NCI-H2227 treated with DMSO at 0.1 percent for 48 hours (cell line): Measurements from ENCODE around the gene GAREM1.
"Not testable (repeated sequence)": the region's sequence is repeated elsewhere in the genome, so short reads cannot be mapped to it uniquely, and the experiment has no call there.

ENCODE experiments used
- DNase-seq: peaks from one replicate; lab custom pipeline; 2025; lab: John Stamatoyannopoulos, UW

The GAREM1 gene

GRCh38 chr18:32257084-32257785, 213.4 kb downstream of the GAREM1 start:
- no peak for DNase-seq

- DNase-seq, result no peak
Observed at GRCh38 chr18:32255570-32255969, 215.1 kb downstream of the GAREM1 start.

DNA sequence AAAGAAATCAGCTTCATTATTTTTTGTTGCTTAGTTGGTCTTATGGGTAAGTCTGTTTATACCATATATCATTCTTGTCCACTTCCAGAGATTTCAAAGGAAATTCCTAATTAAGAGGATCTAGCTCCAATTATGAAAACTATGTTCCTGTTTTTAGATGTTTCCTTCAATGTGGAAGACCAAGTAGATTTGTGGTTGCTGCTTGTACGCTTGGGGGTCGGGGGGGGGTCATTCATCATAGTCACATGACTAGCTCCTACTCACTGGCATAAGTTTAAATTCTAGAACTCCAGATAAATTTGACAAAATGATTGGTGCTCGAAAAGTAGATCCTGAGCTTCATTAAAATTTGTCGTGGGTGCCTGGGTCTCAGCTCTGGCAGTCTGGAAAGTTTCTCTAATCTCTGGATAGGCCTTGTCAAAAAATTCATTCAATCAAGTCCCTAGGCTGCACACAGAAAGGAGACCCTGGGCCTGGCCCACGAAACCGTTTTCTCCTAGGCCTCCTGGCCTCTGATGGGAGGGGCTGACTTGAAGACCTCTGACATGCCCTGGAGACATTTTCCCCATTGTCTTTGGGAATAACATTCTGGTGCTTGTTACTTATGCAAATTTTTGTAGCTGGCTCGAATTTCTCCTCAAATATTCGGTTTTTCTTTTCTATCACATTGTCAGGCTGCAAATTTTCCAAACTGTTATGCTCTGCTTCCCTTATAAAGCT, 218.4 kb downstream of the GAREM1 start:
- DNase-seq, result no peak

DNA sequence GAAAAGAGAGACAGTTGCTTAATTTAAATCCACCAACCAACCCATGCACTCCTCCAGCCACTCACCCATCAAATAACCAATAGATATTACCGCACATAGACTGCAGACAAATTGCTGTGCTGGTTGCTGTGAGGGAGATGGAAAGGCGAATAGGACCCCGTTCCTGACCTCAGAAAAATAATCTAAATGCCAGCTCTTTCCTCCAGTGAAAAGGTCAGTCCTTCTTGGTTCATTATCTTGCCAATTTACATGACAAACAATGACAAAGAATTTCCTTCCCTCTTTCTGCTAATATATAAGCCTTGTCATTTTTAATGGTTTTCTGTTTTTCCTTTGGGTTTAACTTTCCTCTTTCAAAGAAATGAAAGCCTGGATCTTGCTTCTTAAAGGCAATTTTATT, 219.2 kb downstream of the GAREM1 start:
- no peak for DNase-seq

DNA sequence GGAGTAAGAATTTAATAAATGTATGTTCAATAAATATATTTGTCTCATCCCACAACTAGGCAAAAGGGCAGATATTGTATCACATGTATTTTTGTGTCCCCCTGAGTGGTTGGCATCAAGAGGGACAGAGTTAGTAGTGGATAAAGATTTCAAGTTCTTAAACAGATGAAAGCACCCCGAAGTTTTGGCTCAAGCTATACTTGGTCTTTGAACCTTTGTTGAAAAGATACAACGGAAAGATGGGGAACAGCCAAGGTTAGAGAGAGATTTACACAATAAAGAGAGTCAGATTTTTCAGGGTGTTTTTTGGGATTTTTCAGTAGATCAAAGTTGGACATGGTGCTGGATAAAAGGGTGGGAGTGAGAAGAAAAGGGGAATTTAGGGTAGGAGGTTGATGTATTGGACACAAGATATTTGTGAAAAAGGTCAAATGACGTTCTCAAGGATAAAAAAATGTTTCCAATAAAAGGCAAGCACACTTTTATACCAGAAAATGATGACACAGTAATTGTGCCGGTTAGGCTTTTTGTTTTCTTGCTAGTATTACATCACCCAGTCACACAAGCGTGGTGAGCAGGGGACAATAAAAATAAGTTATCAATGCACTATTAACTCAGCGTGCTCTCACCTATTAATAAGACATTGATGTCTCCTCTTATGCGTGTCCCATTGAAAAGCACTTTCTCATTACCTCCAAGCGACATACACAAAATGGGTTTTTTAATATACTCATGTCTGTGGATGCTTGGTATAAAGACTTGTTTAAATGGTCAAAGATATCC, 221.3 kb downstream of the GAREM1 start:
- DNase-seq, result no peak

- no peak for DNase-seq
Observed at GRCh38 chr18:32244881-32245280, 225.8 kb downstream of the GAREM1 start.

- DNase-seq, result no peak
Observed at GRCh38 chr18:32243358-32243757, 227.3 kb downstream of the GAREM1 start.

DNA sequence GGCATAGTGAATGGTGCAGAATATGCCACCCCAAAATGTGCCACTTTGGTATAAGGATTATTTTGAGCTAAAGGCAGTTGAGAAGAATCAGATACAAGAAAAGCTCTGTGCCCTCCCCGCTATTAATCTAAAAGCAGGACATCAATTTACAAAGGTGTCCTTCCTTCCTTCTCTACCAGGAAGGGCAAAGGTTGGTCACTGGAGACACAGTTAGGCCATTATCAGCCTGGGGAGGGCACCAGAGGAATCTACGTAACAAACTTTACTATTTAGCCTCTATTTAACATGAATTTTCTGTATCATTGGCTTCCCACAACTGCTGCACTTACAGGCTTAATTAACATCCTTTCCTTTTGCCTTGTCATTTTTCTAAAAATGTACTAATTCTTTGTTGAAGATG, 228.3 kb downstream of the GAREM1 start:
- no peak for DNase-seq

GRCh38 chr18:32238635-32239268, 231.9 kb downstream of the GAREM1 start:
- DNase-seq, result no peak

GRCh38 chr18:32237049-32237448, 233.6 kb downstream of the GAREM1 start:
- DNase-seq, result no peak

GRCh38 chr18:32233348-32233747, 237.3 kb downstream of the GAREM1 start:
- DNase-seq, result not testable (repeated sequence)

DNA sequence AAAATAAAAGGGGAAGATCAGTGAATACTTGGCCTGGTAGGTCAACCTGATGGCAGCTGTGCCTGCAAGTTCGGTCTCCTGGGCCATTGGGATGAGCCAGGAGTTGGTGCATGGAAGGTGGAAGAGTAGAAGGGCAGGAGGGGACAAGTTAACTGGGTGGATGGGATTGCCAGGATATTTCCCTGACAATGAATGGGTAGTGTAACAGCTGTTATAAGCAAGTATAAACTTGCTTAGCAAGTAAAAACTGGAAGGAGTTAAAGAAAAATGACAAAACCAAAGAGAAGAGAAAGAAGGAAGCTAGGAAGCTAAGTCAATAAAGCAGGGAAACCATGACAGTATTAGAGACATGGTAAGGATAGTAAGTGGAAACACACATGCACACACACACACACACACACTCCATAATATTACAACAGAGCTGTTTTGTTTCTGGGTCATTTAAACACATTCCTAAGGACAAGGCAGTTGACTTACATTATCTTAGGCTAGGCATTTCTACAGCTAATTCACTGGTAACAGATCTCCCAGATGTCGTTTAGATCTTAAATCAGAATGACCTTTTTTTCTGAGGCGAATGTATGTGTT, 251.2 kb downstream of the GAREM1 start:
- DNase-seq, result no peak

DNA sequence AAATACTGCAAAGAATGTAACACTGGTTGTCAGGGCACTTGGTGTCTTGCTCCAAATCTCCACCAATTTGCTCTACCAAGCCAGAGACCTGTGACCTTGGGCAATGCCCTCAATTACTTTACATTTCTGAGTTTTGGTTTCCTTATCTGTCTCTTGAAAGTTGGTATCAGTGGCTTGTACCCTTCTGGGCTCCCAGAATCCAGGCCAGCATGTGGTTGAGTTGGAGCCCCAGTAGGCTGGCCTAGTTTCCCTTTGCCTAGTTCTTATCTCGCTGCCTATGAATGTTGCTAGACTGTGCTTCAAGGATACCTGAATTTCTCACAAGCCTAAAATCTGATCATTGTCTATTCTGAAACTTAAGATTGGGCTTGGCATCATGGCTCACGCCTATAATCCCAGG, 254.3 kb downstream of the GAREM1 start:
- DNase-seq, result no peak

GRCh38 chr18:32213693-32214092, 257.0 kb downstream of the GAREM1 start:
- no peak for DNase-seq
